Kidney (tissue), 14 donors: ENCODE measurements around the gene SLC25A10. TPM values are rescaled to one million over a fixed set of nuclear protein-coding genes. Genes with fewer than 3 reads are reported as not detected.

Experiments used
- DNase-seq, 5 donors: peaks; one replicate each; pipeline ENCODE4 v3.0.0-alpha.2; 2013 to 2020
- FAIRE-seq: peaks from 2 replicates; lab custom pipeline; 2012; peaks lifted over from hg19 to GRCh38; lab: Jason Lieb, UNC
- H3K27ac ChIP-seq, 2 donors: one replicate each; pipeline ENCODE4 v1.7.0; 2013; ENCODE audit warnings: low read depth in 2 of 2, low read length in 2 of 2, inconsistent platforms in 1 of 2
- H3K27me3 ChIP-seq: one replicate; pipeline ENCODE4 v1.7.1; 2013; ENCODE audit warnings: low read length, inconsistent platforms; ENCODE audit not compliant: control insufficient read depth, insufficient read depth
- H3K36me3 ChIP-seq, 3 donors: one replicate each; pipeline versions ENCODE4 v1.7.0 to v1.7.1; 2013; ENCODE audit warnings: low read length in 3 of 3, control low read depth in 1 of 3, inconsistent platforms in 1 of 3; ENCODE audit not compliant: insufficient read depth in 3 of 3, control insufficient read depth in 2 of 3
- H3K4me1 ChIP-seq, 3 donors: one replicate each; pipeline versions ENCODE4 v1.7.0 to v1.7.1; 2013; ENCODE audit warnings: low read length in 3 of 3, inconsistent platforms in 1 of 3, low read depth in 1 of 3; ENCODE audit not compliant: control insufficient read depth in 2 of 3, insufficient read depth in 2 of 3
- H3K4me3 ChIP-seq, 3 donors: one replicate each; pipeline versions ENCODE4 v1.7.0 to v1.8.1; 2013; ENCODE audit warnings: low read length in 3 of 3, control low read depth in 1 of 3, inconsistent platforms in 1 of 3
- H3K9ac ChIP-seq, 3 donors: one replicate each; pipeline versions ENCODE4 v1.7.0 to v1.7.1; 2013; ENCODE audit warnings: low read length in 3 of 3, control low read depth in 1 of 3, inconsistent platforms in 1 of 3
- H3K9me3 ChIP-seq, 3 donors: one replicate each; pipeline versions ENCODE4 v1.7.0 to v1.7.1; 2013; ENCODE audit warnings: low read length in 3 of 3, control low read depth in 1 of 3, inconsistent platforms in 1 of 3; ENCODE audit not compliant: control insufficient read depth in 2 of 3, insufficient read depth in 1 of 3
- intact Hi-C: fragments of 100-400 bp; cut with DNase I; formaldehyde crosslinking; loops from one replicate; pipeline ENCODE4 v1.11.1; 2022
- polyA plus RNA-seq: library from polyadenylated mRNA; stranded (reverse); fragments of 350-450 nt; fragmentation: Illumina TruSeq; extraction: RNeasy Lipid Tissue Mini Kit (QIAGEN cat#74804); gene quantifications from one replicate; pipeline ENCODE4 v1.2.3, GENCODE V29; 2014; ENCODE audit warnings: low read depth, low replicate concordance; ENCODE audit not compliant: insufficient read depth
- total RNA-seq: library from RNA; stranded (reverse); fragmentation: NEBNext Ultra II Directional; extraction: Animal tissue kit (Norgen Biotek cat#: 25700); gene quantifications from one replicate; pipeline ENCODE4 v1.2.1, GENCODE V29; 2021
- TF ChIP-seq, protein P1 (sequence below): IDR thresholded peaks from 3 replicates; pipeline ENCODE4 v1.5.1; 2012; ENCODE audit warnings: mild to moderate bottlenecking, moderate library complexity, borderline replicate concordance; ENCODE audit not compliant: insufficient read depth; ENCODE audit errors: extremely low read depth
- donor health status: control.
- donor health status: control.
- donor health status: control.
- donor health status: control.
- donor health status: control.
- donor health status: DM: yes; HTN: yes; CAD: no.
- donor health status: Normal renal cell carcinoma (clear cell type).

The SLC25A10 gene
- total and polyA plus RNA-seq, 2 donors from 2014 or later, result 19.9 to 94.5 TPM

DNA sequence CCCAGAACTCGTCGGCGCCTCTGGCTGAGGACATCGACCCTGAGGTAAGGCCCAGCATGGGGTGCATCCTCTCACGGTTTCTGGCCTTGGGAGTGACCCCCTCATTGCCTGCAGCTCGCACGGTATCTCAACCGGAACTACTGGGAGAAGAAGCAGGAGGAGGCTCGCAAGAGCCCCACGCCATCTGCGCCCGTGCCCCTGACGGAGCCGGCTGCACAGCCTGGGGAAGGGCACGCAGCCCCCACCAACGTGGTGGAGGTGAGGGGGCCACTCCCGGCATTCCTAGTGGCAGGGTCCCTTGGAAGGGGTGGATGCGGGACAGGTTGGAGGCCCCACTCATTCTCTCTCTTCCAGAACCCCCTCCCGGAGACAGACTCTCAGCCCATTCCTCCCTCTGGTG is 17.3 kb upstream of the SLC25A10 start:
- Histone ChIP-seq H3K27me3 (no peaks in the 10 kb centered on the region), H3K4me3 (no peak overlapping the region), H3K27ac (no peak overlapping the region), H3K9me3 (no peaks in the 10 kb centered on the region), H3K9ac (no peak overlapping the region), H3K4me1 (no peaks in the 10 kb centered on the region), H3K36me3 (peaks cover 0 to 51% (median 18%) of the 10 kb centered on the region in 3 donors)
- TF ChIP-seq, protein P1, sequence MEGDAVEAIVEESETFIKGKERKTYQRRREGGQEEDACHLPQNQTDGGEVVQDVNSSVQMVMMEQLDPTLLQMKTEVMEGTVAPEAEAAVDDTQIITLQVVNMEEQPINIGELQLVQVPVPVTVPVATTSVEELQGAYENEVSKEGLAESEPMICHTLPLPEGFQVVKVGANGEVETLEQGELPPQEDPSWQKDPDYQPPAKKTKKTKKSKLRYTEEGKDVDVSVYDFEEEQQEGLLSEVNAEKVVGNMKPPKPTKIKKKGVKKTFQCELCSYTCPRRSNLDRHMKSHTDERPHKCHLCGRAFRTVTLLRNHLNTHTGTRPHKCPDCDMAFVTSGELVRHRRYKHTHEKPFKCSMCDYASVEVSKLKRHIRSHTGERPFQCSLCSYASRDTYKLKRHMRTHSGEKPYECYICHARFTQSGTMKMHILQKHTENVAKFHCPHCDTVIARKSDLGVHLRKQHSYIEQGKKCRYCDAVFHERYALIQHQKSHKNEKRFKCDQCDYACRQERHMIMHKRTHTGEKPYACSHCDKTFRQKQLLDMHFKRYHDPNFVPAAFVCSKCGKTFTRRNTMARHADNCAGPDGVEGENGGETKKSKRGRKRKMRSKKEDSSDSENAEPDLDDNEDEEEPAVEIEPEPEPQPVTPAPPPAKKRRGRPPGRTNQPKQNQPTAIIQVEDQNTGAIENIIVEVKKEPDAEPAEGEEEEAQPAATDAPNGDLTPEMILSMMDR, result no peak
- DNase-seq (no peak), FAIRE-seq (no peak)
- intact Hi-C loops, result no loop called here

DNA sequence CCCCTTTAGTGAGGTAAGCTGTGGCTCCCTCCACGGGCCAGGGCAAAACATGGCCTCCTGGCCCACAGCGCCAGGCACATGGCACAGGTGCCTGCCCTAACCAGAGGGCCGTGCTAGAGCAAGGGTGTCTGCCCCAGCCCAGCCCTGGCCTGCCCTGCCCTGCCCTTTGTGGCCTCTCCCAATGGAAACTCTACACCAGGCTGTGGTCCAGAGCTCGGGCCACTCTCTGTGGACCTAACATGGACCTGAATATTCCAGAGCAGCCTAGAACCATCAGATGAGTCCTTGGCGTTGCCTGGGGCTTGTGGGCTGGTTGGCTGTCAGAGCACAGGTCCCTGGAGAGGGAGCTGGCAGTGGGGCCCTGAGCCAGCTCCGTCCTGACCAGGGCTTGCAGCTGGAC is 16.9 kb upstream of the SLC25A10 start:
- no peaks in the 10 kb centered on the region for H3K27me3 ChIP-seq
- no peak overlapping the region for H3K9ac ChIP-seq
- H3K27ac ChIP-seq, result no peak overlapping the region
- no peaks in the 10 kb centered on the region for H3K4me1 ChIP-seq
- H3K4me3 ChIP-seq, result no peak overlapping the region
- H3K36me3 ChIP-seq, result peaks cover 0 to 47% (median 16%) of the 10 kb centered on the region in 3 donors
- intact Hi-C loops, result no loop called here
- H3K9me3 ChIP-seq, result no peaks in the 10 kb centered on the region
- DNase-seq (no peak), FAIRE-seq (no peak)
- TF ChIP-seq, protein P1, result no peak

DNA sequence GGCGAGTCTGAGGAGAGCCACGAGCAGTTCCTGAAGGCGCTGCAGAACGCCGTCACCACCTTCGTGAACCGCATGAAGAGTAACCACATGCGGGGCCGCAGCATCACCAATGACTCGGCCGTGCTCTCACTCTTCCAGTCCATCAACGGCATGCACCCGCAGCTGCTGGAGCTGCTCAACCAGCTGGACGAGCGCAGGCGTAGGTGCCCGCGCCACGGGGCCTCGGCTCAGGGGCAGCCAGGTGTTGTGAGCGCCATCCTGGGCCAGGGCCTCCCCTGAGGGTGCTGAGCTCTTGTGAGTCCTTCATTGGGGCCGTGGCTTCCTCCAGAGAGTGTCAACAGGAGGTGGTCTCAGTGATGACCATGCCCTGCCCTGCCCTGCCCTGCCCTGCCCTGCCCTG is 16.3 kb upstream of the SLC25A10 start:
- no peaks in the 10 kb centered on the region for H3K27me3 ChIP-seq
- intact Hi-C loops, result no loop called here
- H3K9me3 ChIP-seq, result no peaks in the 10 kb centered on the region
- FAIRE-seq (no peak), DNase-seq (no peak)
- H3K9ac ChIP-seq, result no peak overlapping the region
- no peak overlapping the region for H3K4me3 ChIP-seq
- H3K4me1 ChIP-seq, result peaks cover 0 to 2% (median 0%) of the 10 kb centered on the region in 3 donors
- TF ChIP-seq, protein P1, result no peak
- H3K36me3 ChIP-seq, result peaks cover 0 to 49% (median 16%) of the 10 kb centered on the region in 3 donors
- no peak overlapping the region for H3K27ac ChIP-seq
